DMS53 (cell line): ENCODE data around the gene WNT9B.
A peak's percentile ranks its signal among the peaks of the same experiment; 100 is the strongest.
"Not testable (repeated sequence)": the region's sequence is repeated elsewhere in the genome, so short reads cannot be mapped to it uniquely, and the experiment has no call there.

ENCODE experiments used
- DNase-seq: peaks from one replicate; lab custom pipeline; 2025; lab: John Stamatoyannopoulos, UW

The WNT9B gene

GRCh38 chr17:46916211-46916610 is 64.8 kb downstream of the WNT9B start:
- no peak for DNase-seq

- DNase-seq, result no peak
Observed at GRCh38 chr17:46916623-46917022, 65.2 kb downstream of the WNT9B start.

- DNase-seq, result no peak
Observed at GRCh38 chr17:46917041-46917440, 65.7 kb downstream of the WNT9B start.

GRCh38 chr17:46917516-46917915 is 66.1 kb downstream of the WNT9B start:
- DNase-seq, result no peak

- DNase-seq, result not testable (repeated sequence)
Observed at GRCh38 chr17:46921962-46922361, 70.6 kb downstream of the WNT9B start.

GRCh38 chr17:46922487-46922803 is 71.1 kb downstream of the WNT9B start:
- no peak for DNase-seq

GRCh38 chr17:46922804-46923635 is 71.6 kb downstream of the WNT9B start, which contains the start of gene GOSR2:
Gene GOSR2 (plus strand): TSS chr17:46923160. CDS start chr17:46923193, 33 bp downstream.
- peak; percentile 99 for DNase-seq

- no peak for DNase-seq
Observed at GRCh38 chr17:46925185-46925868, 73.9 kb downstream of the WNT9B start.

GRCh38 chr17:46928467-46929261 is 77.3 kb downstream of the WNT9B start:
- DNase-seq, result no peak

- no peak for DNase-seq
Observed at GRCh38 chr17:46929413-46929812, 78.0 kb downstream of the WNT9B start.

GRCh38 chr17:46930051-46930450 is 78.7 kb downstream of the WNT9B start:
- DNase-seq, result no peak

GRCh38 chr17:46931596-46931995 is 80.2 kb downstream of the WNT9B start:
- no peak for DNase-seq

GRCh38 chr17:46935658-46936266 is 84.4 kb downstream of the WNT9B start:
- no peak for DNase-seq
